ENCODE results near the gene FBXL19. TPM values are rescaled to one million over a fixed set of nuclear protein-coding genes. Genes with fewer than 3 reads are reported as not detected.

Gene FBXL19
- total and polyA plus RNA-seq, 2 of the 8 experiments (the other 6 are each of a cell fraction or from before 2014, with no cell fraction given) = 47.2 to 72.2 TPM

DNA sequence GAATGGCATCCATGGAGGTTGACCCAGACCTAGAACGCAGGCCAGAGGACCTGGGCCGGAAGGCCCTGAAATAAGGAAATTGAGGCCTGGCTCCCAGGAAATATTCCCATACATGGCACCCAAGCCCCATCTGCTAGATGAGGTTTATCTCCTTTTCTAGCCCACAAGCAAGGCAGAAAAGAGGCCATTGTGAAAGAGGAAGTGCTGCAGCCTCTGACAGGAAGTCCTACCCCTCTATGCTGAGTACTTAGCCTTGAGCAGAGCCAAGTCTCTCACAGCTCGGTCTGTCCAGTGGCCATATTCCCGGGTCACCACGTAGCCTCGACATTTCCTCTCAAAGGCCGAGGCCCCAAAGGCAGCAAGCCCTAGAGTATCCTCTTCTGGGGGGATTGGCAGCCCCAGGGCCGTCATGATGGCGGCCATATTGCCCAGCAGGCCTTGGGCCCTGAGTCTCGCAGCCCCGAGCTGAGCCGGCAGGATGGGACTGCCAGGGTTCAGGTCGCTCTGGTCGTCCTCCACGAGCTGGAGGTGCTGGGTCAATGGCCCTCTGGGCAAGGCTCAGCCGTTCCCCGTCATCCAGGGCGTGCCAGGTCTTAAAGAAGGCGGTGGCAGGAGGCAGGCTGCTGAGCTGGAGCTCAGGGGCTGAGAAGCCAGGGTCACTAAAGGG is 19.1 kb upstream of the FBXL19 start:
- H3K14ac ChIP-seq (ENCODE audit: insufficient read length) = no peak overlapping the region
- no peak overlapping the region for H2BK5ac ChIP-seq (ENCODE audit: low read depth, low read length)
- no peak overlapping the region for H3K4me3 ChIP-seq (ENCODE audit: extremely low read depth in 1 of 4, insufficient read depth in 2 of 4, low read depth in 3 of 4, low read length in 4 of 4)
- peaks cover 0 to 19% (median 3%) of the 10 kb centered on the region in 4 experiments; a peak in 4 of 7 replicates for H3K27me3 ChIP-seq (replicated peaks in 1 of 4; ENCODE audit: control insufficient read depth in 3 of 4, extremely low read depth in 1 of 4, insufficient read depth in 3 of 4, low read length in 3 of 4)
- H4K5ac ChIP-seq (ENCODE audit: insufficient read length, low read depth, low read length) = no peak overlapping the region
- CTCF ChIA-PET (ENCODE audit: partially characterized antibody) = interaction anchor here (0.7 to 6.4 kb wide), 3 partner anchors 9 to 59 kb away, joined by 3 to 69 read pairs (median 3); no protein-coding TSS in a partner anchor
- DNase-seq (ENCODE audit: low read depth in 1 of 2, low spot score in 2 of 2) (no peak), FAIRE-seq (no peak)
- no peak overlapping the region for H4K91ac ChIP-seq (replicated peaks; ENCODE audit: insufficient read length, low read length)
- TF ChIP-seq SRF (IDR thresholded peaks at IDR 0.05; ENCODE audit: low read depth, low read length) = no peak
- no peak for TF ChIP-seq NRF1 (IDR thresholded peaks at IDR 0.05; ENCODE audit: low read depth, low read length)
- no peak for TF ChIP-seq BCL11A (IDR thresholded peaks at IDR 0.05; ENCODE audit: low read depth in 2 of 2, low read length in 2 of 2)
- H3K79me1 ChIP-seq (ENCODE audit: low read depth, low read length) = no peaks in the 10 kb centered on the region
- peaks cover 2 to 5% (median 4%) of the 10 kb centered on the region in 4 experiments; a peak in 5 of 7 replicates for H3K4me1 ChIP-seq (replicated peaks in 1 of 4; ENCODE audit: control insufficient read depth in 3 of 4, insufficient read depth in 4 of 4, low read length in 3 of 4)
- no peak overlapping the region for H3K4me2 ChIP-seq (ENCODE audit: insufficient read depth in 1 of 2, low read depth in 2 of 2, low read length in 2 of 2)
- no peaks in the 10 kb centered on the region for H3K36me3 ChIP-seq (ENCODE audit: control insufficient read depth in 2 of 4, insufficient read depth in 4 of 4, low read length in 3 of 4)
- no peak overlapping the region for H3K9ac ChIP-seq (replicated peaks in 1 of 4; ENCODE audit: extremely low read depth in 1 of 4, low read depth in 3 of 4, low read length in 3 of 4)
- peaks cover 4% of the 10 kb centered on the region; the same call in 1 of the 2 replicates for H3K23me2 ChIP-seq (ENCODE audit: low read depth, low read length)
- no peaks in the 10 kb centered on the region for H3K9me3 ChIP-seq (ENCODE audit: insufficient read depth in 2 of 2, low read depth in 1 of 2, low read length in 1 of 2)
- H2AK5ac ChIP-seq (ENCODE audit: low read depth, low read length) = no peak overlapping the region
- no peak overlapping the region for H3K23ac ChIP-seq (ENCODE audit: insufficient read length)
- no peak overlapping the region for H2BK20ac ChIP-seq (ENCODE audit: low read length)
- peak overlapping the region; percentile 43; the same call in 1 of the 2 replicates for H2BK12ac ChIP-seq (ENCODE audit: low read depth, low read length)
- POLR2A ChIA-PET (ENCODE audit: partially characterized antibody) = no interaction called here
- H2BK120ac ChIP-seq (replicated peaks; ENCODE audit: low read depth, low read length) = no peak overlapping the region
- H3K27ac ChIP-seq (ENCODE audit: low read depth, low read length) = no peak overlapping the region
- H2BK15ac ChIP-seq (ENCODE audit: low read length) = peak overlapping the region; percentile 95; the same call in 1 of the 2 replicates
- no peaks in the 10 kb centered on the region for H4K20me1 ChIP-seq (replicated peaks in 1 of 2; ENCODE audit: control insufficient read depth in 1 of 2, insufficient read depth in 2 of 2, low read length in 2 of 2)
- H3K79me2 ChIP-seq (ENCODE audit: control insufficient read depth in 1 of 2, insufficient read depth in 2 of 2, low read length in 2 of 2) = no peaks in the 10 kb centered on the region
- H3K56ac ChIP-seq (replicated peaks; ENCODE audit: insufficient read length, low read depth, low read length) = no peak overlapping the region
- no peak overlapping the region for H2AFZ ChIP-seq (ENCODE audit: low read length)
- H4K8ac ChIP-seq (ENCODE audit: extremely low read depth, insufficient read depth, low read length) = no peak overlapping the region; the same call in 1 of the 2 replicates
- no peak overlapping the region for H3K4ac ChIP-seq (replicated peaks; ENCODE audit: insufficient read length, low read depth, low read length)
- H3K18ac ChIP-seq (ENCODE audit: extremely low read depth, low read length) = peak overlapping the region; percentile 32; the same call in 1 of the 2 replicates
- 96% methylated on average over 13 of the region's 19 CpGs; no CpG with 5 or more reads in 1 of the 2 experiments for WGBS, 2 experiments (ENCODE audit: extremely low coverage in 1 of 2, insufficient coverage in 1 of 2, insufficient read length in 1 of 2, insufficient replicate concordance in 2 of 2, low coverage in 1 of 2, low lambda C conversion rate in 2 of 2, missing lambda C conversion rate in 1 of 2)
